HCT116 (cell line): ENCODE results near the gene KIF1A. TPM values are rescaled to one million over a fixed set of nuclear protein-coding genes. Genes with fewer than 3 reads are reported as not detected.

ENCODE experiments used
- ATAC-seq: fragments of 200-7000 bp; cut with Tn5 transposase; 2 replicates; pipeline ENCODE4 v1.9.1; 2020; ENCODE audit warnings: mild to moderate bottlenecking, moderate library complexity
- BruUV-seq: library from RNA; stranded (reverse); fragments of 400-500 nt; replicated peaks from 2 replicates; lab custom pipeline; 2021; lab: Mats Ljungman, UMichigan
- CTCF ChIA-PET: fragments of 300-600 bp; sonication (Branson Sonifier 250); formaldehyde crosslinking; loops from one replicate; lab custom pipeline; 2021; ENCODE audit warnings: antibody characterized with exemption; lab: Charles Lee
- POLR2A ChIA-PET: fragments of 300-600, 350-600 bp; sonication (Branson Sonifier 250); formaldehyde crosslinking; loops from one replicate; lab custom pipeline; 2021; ENCODE audit warnings: antibody characterized with exemption; lab: Charles Lee
- RAD21 ChIA-PET, 2 experiments: fragments of 300-600 bp; sonication (Branson Sonifier 250); formaldehyde crosslinking; loops; one replicate each; lab custom pipeline; 2023; ENCODE audit warnings: low total read pairs in 2 of 2; ENCODE audit not compliant: uncharacterized antibody in 2 of 2, unreplicated experiment in 2 of 2, low non-redundant PET in 1 of 2; lab: Charles Lee
- DNase-seq: peaks from one replicate; pipeline ENCODE4 v3.0.0-alpha.2; 2010; ENCODE audit warnings: low read depth, low spot score
- H2AFZ ChIP-seq: fragments of 200-600 bp; shearing (Covaris generic), sonication (generic); 2 replicates; pipeline ENCODE4 v1.6.1; 2017; ENCODE audit warnings: low read depth, mixed run types, mixed read lengths, antibody characterized with exemption, low read length; ENCODE audit not compliant: poor library complexity, severe bottlenecking
- H3K27ac ChIP-seq: 2 replicates; pipeline ENCODE4 v1.5.1; 2012; ENCODE audit warnings: low read depth, low read length
- H3K27me3 ChIP-seq: fragments of 200-600 bp; sonication (generic); 2 replicates; pipeline ENCODE4 v1.6.1; 2016; ENCODE audit warnings: mixed run types, low read length, mixed read lengths; ENCODE audit not compliant: insufficient read depth
- H3K36me3 ChIP-seq, 2 experiments: fragments of 200-500 bp in 1 of 2; fragments of 200-600 bp in 1 of 2; sonication (Bioruptor generic) in 1 of 2; sonication (generic) in 1 of 2; 2 replicates each; pipeline versions ENCODE4 v1.5.1 to v1.6.1; 2014 to 2016; ENCODE audit warnings: low read length in 2 of 2, inconsistent platforms in 1 of 2, mixed read lengths in 1 of 2, mixed run types in 1 of 2; ENCODE audit not compliant: insufficient read depth in 2 of 2, control insufficient read depth in 1 of 2
- H3K4me1 ChIP-seq, 2 experiments: fragments of 200-600 bp in 1 of 2; sonication (generic) in 1 of 2; 2 replicates each; pipeline versions ENCODE4 v1.5.1 to v1.6.1; 2012 to 2017; ENCODE audit warnings: low read length in 2 of 2, inconsistent platforms in 1 of 2, mild to moderate bottlenecking in 1 of 2, mixed read lengths in 1 of 2, mixed run types in 1 of 2, moderate library complexity in 1 of 2; ENCODE audit not compliant: insufficient read depth in 2 of 2, control insufficient read depth in 1 of 2
- H3K4me2 ChIP-seq: fragments of 200-600 bp; sonication (generic); 2 replicates; pipeline ENCODE4 v1.6.1; 2017; ENCODE audit warnings: mixed run types, low read length, mixed read lengths
- H3K4me3 ChIP-seq, 2 experiments: fragments of 200-600 bp in 1 of 2; sonication (generic) in 1 of 2; replicated peaks in 1 of 2; 2 replicates each; pipeline ENCODE4 v1.5.1; 2011 to 2016; ENCODE audit warnings: low read length in 2 of 2, control low read depth in 1 of 2, low read depth in 1 of 2, mild to moderate bottlenecking in 1 of 2, mixed read lengths in 1 of 2, mixed run types in 1 of 2
- H3K79me2 ChIP-seq: fragments of 200-600 bp; sonication (generic); 2 replicates; pipeline ENCODE4 v1.6.1; 2017; ENCODE audit warnings: mild to moderate bottlenecking, mixed run types, low read length, moderate library complexity, mixed read lengths; ENCODE audit not compliant: insufficient read depth
- H3K9ac ChIP-seq: fragments of 200-600 bp; sonication (generic); 2 replicates; pipeline ENCODE4 v1.6.1; 2016; ENCODE audit warnings: low read length, mixed read lengths
- H3K9me2 ChIP-seq: fragments of 200-600 bp; sonication (generic), shearing (Covaris generic); 2 replicates; pipeline ENCODE4 v1.6.1; 2017; ENCODE audit warnings: mixed run types, mild to moderate bottlenecking, moderate library complexity; ENCODE audit not compliant: insufficient read depth
- H3K9me3 ChIP-seq, 2 experiments: fragments of 200-500 bp in 1 of 2; fragments of 200-600 bp in 1 of 2; sonication (Bioruptor generic) in 1 of 2; sonication (generic) in 1 of 2; 2 replicates each; pipeline ENCODE4 v1.6.1; 2014 to 2017; ENCODE audit warnings: low read length in 2 of 2, mixed read lengths in 2 of 2, inconsistent platforms in 1 of 2, low read depth in 1 of 2, mild to moderate bottlenecking in 1 of 2, mixed run types in 1 of 2, moderate library complexity in 1 of 2; ENCODE audit not compliant: control insufficient read depth in 1 of 2, insufficient read depth in 1 of 2
- H4K20me1 ChIP-seq: fragments of 200-600 bp; sonication (generic), shearing (Covaris generic); 2 replicates; pipeline ENCODE4 v1.6.1; 2017; ENCODE audit warnings: mixed run types, mild to moderate bottlenecking, moderate library complexity; ENCODE audit not compliant: insufficient read depth
- CBX3 ChIP-seq: IDR thresholded peaks from 2 replicates; pipeline ENCODE4 v1.6.1; 2012; ENCODE audit warnings: low read depth
- CTCF ChIP-seq, 3 experiments: fragments of 200-600 bp in 1 of 3; sonication (generic) in 1 of 3; IDR thresholded peaks in 2 of 3; conservative IDR thresholded peaks in 1 of 3; 2 replicates each; pipeline ENCODE4 v1.5.1; 2012 to 2017; ENCODE audit warnings: low read depth in 2 of 3, low read length in 2 of 3, antibody characterized with exemption in 1 of 3, borderline replicate concordance in 1 of 3, control low read depth in 1 of 3, mild to moderate bottlenecking in 1 of 3, mixed read lengths in 1 of 3, mixed run types in 1 of 3, moderate library complexity in 1 of 3; ENCODE audit not compliant: insufficient read depth in 1 of 3
- EGR1 ChIP-seq: IDR thresholded peaks from 2 replicates; pipeline ENCODE4 v1.6.1; 2012; ENCODE audit warnings: low read depth
- ELF1 ChIP-seq: IDR thresholded peaks from 2 replicates; pipeline ENCODE4 v1.6.1; 2012; ENCODE audit warnings: low read depth, borderline replicate concordance
- EZH2 ChIP-seq: fragments of 200-600 bp; sonication (generic); IDR thresholded peaks from 2 replicates; pipeline ENCODE4 v1.6.1; 2017; ENCODE audit warnings: antibody characterized with exemption, mixed run types
- EZH2phosphoT487 ChIP-seq: fragments of 200-600 bp; IDR thresholded peaks from 2 replicates; pipeline ENCODE4 v1.6.1; 2018; ENCODE audit warnings: antibody characterized with exemption, borderline replicate concordance
- POLR2A ChIP-seq: IDR thresholded peaks from 2 replicates; pipeline ENCODE4 v1.7.0; 2011; ENCODE audit warnings: borderline replicate concordance; ENCODE audit not compliant: insufficient read depth, insufficient read length; ENCODE audit errors: extremely low read depth
- POLR2AphosphoS5 ChIP-seq: IDR thresholded peaks from 2 replicates; pipeline ENCODE4 v1.6.1; 2011; ENCODE audit warnings: mild to moderate bottlenecking, low read depth, low read length, moderate library complexity
- RAD21 ChIP-seq: IDR thresholded peaks from 2 replicates; pipeline ENCODE4 v1.6.1; 2012; ENCODE audit warnings: low read depth, mild to moderate bottlenecking
- REST ChIP-seq: IDR thresholded peaks from 2 replicates; pipeline ENCODE4 v1.6.1; 2012; ENCODE audit warnings: low read depth
- SRF ChIP-seq: IDR thresholded peaks from 2 replicates; pipeline ENCODE4 v1.6.1; 2012; ENCODE audit warnings: low read depth
- YY1 ChIP-seq: IDR thresholded peaks from 2 replicates; pipeline ENCODE4 v1.6.1; 2011; ENCODE audit warnings: low read length, low read depth, moderate library complexity, mild to moderate bottlenecking; ENCODE audit not compliant: insufficient replicate concordance; ENCODE audit errors: extremely low read depth
- ZBTB33 ChIP-seq: IDR thresholded peaks from 2 replicates; pipeline ENCODE4 v1.6.1; 2011; ENCODE audit warnings: mild to moderate bottlenecking, low read length, moderate library complexity; ENCODE audit not compliant: insufficient replicate concordance; ENCODE audit errors: extremely low read depth
- ZNF274 ChIP-seq: fragments of 200-500 bp; sonication (Bioruptor generic); IDR thresholded peaks from 2 replicates; pipeline ENCODE4 v1.6.1; 2014; ENCODE audit warnings: mild to moderate bottlenecking, low read depth, low read length, inconsistent platforms
- intact Hi-C: fragments of 100-400 bp; cut with micrococcal nuclease; formaldehyde crosslinking; loops from 2 replicates; pipeline ENCODE4 v1.10.0; 2022
- total RNA-seq: library from RNA; stranded (reverse); gene quantifications from one replicate; pipeline ENCODE4 v1.2.1, GENCODE V29; 2021; ENCODE audit not compliant: unreplicated experiment
- TF ChIP-seq, protein P1 (sequence below): IDR thresholded peaks from 2 replicates; pipeline ENCODE4 v1.6.1; 2012

KIF1A gene
- total RNA-seq, 1 experiment from 2014 or later, result 0.27 TPM

DNA sequence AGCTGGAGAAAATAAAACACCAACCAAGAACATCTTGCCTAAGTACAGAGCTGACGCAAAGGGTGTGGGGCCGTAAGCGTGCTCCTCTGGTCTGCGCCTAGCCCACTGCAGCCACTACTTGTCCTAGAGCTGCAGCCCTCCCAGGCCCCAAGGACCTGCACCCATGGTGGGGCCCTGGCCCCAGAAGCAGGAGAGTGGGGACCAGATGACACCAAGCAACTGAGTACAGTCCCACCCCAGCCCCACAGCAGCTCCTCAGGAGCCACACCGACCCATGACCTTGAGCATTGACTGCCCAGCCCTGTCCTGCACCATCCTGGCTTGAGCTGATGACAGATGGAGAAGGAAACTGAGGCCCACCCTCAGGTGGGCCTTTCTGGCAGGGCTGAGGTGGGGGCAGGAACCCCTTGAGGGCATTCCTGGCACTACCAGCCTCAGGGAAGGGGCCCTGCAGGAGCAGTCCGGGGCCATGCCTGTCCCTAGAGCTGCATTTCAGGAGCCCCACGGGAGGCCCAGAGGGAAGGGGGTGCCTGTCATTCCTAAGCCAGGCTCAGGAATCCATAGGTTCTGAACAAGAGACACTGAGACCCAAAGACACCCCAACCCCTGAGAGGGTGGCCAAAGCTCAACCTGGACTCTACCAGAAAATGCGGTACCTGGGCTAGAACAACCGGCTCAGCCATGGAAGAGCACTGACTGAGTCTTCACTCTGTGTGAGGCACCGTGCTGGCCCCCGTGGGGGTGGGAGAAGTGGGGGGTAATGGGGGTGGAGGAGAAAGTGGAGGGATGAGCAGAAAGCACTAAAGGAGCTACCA, 4.9 kb downstream of the KIF1A start (continued):
- TF ChIP-seq REST (no peak), POLR2AphosphoS5 (no peak), ELF1 (no peak)

DNA sequence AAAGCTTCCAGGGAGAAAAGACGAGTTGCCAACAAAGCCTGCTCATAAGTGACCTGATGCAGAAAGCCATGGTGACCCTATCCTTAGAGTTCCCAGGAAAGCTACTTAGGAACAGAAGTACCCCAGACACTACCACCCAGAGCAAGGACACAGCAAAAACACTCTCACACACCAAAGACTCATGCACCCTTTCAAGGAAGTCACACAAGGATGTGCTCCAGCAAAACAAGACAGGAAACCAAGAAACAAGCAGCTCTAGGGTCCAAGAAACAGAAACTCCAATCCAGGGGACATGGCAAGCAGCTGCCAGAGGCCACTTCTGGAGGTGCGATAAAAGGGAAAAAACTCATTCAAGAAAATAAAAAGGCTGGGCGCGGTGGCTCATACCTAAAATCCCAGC, 5.7 kb downstream of the KIF1A start:
- ATAC-seq (no peak), DNase-seq (no peak)
- peaks cover 4 to 7% of the 10 kb centered on the region in 2 experiments; a peak in 2 of 4 replicates for H3K9me3 ChIP-seq
- no peaks in the 10 kb centered on the region for H4K20me1 ChIP-seq
- no peaks in the 10 kb centered on the region for H3K9me2 ChIP-seq
- H2AFZ ChIP-seq, result no peak overlapping the region
- CTCF ChIA-PET, result no interaction called here
- RAD21 ChIA-PET, result no interaction called here
- H3K4me3 ChIP-seq, result no peak overlapping the region
- BruUV-seq, result no TSS peak
- intact Hi-C loops, result no loop called here
- H3K4me2 ChIP-seq, result no peak overlapping the region
- no peaks in the 10 kb centered on the region for H3K4me1 ChIP-seq
- POLR2A ChIA-PET, result no interaction called here
- no peaks in the 10 kb centered on the region for H3K27me3 ChIP-seq
- H3K79me2 ChIP-seq, result no peaks in the 10 kb centered on the region
- H3K27ac ChIP-seq, result no peak overlapping the region
- no peak overlapping the region for H3K9ac ChIP-seq
- no peaks in the 10 kb centered on the region for H3K36me3 ChIP-seq
- no peak for TF ChIP-seq POLR2AphosphoS5
- TF ChIP-seq CBX3, result no peak
- TF ChIP-seq CTCF (IDR thresholded peaks at IDR 0.05 in 2 of 3, conservative IDR thresholded peaks at IDR 0.05 in 1 of 3; ENCODE audit: borderline replicate concordance in 1 of 3, insufficient read depth in 1 of 3, low read depth in 2 of 3, low read length in 2 of 3), result no peak
- TF ChIP-seq, protein P1, sequence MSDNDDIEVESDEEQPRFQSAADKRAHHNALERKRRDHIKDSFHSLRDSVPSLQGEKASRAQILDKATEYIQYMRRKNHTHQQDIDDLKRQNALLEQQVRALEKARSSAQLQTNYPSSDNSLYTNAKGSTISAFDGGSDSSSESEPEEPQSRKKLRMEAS, result no peak
- TF ChIP-seq EZH2phosphoT487, result no peak
- TF ChIP-seq ZNF274, result no peak
- TF ChIP-seq RAD21, result no peak
- TF ChIP-seq ZBTB33, result no peak
- no peak for TF ChIP-seq SRF
- no peak for TF ChIP-seq POLR2A
- no peak for TF ChIP-seq EZH2
- no peak for TF ChIP-seq YY1
- no peak for TF ChIP-seq EGR1
